Measurements from ENCODE around the gene SMIM24.

Gene SMIM24

DNA sequence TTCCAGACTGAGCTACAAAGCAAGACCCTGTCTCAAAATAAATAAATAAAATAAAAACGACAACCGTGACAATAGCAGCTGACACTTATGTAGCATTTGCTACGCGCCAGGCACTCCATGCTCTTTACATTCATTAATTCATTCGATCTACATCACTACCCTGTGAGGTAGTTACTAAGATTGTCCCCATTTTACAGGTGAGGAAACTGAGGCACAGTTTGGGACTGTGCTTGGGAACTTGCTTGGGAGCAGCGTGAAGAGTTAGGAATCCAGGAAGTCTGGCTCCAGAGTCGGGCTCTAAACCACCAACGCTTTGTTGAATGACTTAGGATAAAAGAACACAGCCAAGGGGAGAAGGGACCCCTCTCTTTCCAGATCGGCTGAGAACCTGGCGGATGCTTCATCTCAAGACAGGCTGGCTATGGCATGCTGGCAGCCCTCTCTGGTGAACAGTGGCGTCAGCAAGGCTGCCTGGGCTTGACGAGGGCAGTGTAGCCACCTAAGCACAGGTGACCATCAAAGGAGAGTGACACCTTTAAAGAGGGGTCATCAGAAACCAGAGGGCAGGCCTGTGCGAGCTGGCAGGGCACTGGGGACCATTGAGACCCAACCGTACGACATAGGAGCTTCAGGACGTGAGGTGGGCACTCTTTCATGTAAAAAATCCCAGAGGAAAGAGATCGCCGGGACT is 19.6 kb upstream of the SMIM24 start:
- no peak for DNase-seq (ENCODE audit: low read depth in 1 of 2, low spot score in 1 of 2)

DNA sequence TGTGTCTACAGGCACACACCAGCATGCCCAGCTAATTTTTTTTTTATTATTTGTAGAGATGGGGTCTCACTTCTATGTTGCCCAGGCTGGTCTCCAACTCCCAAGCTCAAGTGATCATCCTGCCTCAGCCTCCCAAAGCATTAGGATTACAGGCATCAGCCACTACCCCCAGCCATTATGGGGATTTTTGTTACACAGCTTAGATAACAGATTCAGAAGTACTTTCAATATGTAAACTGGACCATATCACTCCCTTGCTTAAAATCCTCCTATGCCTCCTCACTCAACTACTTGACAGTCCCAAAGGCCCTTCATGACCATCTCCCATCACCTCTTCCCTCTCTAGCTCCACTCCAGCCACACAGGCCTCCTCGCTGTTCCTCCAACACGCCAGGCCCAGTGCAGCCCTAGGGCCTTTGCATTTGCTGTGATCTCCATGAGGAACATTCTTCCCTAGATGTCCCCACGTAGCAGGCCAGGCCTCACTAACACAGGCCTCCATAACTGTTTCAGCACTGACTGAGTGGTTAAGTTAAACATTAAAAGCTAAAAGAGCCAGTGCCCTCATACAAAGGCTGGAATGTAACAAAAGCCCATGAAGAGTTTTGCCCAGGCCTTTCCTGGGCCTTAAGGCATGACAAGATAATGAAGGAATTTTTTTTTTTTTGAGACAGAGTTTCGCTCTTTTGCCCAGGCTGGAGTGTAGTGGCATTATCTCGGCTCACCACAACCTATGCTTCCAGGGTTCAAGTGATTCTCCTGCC is 17.6 kb upstream of the SMIM24 start:
- no peak for DNase-seq (ENCODE audit: low read depth in 1 of 2, low spot score in 1 of 2)

DNA sequence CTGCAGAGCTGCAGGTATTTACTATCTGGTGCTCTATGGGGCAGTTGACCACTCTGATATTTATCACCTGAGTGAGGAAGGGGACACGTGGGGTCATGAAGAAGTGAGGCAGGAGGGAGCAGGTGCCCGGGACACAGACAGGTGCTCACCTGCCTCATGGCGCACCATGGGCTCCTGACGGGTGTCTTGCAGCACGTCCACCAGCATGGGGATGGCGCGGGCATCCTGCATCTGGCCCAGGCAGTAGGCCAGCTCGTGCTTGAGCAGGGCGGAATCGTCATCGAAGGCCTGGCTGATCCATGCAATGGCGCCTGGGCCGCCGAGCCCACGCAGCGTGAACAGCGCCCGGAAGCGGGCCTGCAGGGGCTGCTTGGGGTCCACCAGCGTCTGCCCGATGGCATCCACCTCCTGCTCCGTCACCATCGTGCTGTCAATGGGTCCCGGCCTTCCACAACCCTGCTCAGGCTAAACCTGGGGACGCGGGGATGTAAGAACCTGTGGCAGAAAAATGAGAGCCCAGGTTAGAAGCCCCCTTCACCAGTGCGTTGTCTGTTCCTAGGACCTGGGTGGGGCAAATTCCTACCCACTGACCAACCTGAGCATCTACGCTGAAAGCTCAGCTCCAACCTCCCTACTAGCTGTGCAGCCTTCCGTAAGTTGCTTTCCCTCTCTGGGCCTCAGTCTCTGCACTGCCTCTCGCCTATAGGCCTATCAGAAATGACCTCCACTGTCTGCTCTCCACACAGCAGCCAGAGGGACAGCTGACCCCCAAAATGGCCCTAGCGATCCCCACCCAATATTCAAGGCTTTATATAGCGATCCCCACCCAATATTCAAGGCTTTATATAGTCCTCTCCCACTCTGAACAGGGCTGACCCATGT is 16.3 kb upstream of the SMIM24 start:
- DNase-seq (ENCODE audit: low read depth in 1 of 2, low spot score in 1 of 2) = no peak

DNA sequence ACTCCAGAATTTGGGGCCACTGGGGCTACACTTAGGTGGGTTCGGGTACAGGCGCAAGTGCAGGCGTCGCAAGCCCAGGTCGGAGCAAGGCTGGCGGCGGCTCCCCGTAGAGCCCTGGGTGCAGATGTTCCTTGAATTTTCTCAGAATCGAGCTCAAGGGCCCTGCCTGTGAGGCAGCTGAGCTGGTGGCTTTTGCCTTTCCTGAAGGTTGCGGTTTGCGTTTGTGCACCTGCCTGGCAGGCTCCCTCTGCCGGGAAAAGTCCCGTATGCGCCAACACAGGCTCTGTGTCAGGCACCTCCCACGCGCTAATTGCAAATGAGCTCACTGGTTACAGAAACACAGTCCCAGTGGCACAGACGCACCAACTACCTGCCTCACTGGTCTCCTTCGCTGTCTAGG is 14.2 kb upstream of the SMIM24 start:
- peak in 1 of 2 donors; percentile 57 for DNase-seq (ENCODE audit: low read depth in 1 of 2, low spot score in 1 of 2)

DNA sequence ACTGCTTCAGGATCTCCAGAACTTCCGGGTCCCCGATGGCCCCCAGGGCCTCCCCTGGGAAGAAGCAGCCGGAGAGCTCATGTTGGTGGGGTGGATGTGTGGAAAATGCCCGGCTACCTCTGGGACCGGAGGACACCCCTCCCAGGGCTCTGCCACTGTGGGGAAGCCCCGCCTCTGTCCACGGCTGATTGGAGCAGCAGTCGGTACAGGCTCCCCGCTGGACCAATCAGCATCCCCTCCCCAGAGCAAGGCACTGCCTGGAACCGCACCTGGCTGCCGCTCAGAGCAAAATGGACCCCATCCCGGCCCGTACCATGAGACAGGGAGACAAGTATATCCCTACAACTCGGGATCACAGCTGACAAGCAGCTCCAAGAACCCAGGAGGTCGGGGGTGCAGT is 13.7 kb upstream of the SMIM24 start:
- no peak for DNase-seq (ENCODE audit: low read depth in 1 of 2, low spot score in 1 of 2)

DNA sequence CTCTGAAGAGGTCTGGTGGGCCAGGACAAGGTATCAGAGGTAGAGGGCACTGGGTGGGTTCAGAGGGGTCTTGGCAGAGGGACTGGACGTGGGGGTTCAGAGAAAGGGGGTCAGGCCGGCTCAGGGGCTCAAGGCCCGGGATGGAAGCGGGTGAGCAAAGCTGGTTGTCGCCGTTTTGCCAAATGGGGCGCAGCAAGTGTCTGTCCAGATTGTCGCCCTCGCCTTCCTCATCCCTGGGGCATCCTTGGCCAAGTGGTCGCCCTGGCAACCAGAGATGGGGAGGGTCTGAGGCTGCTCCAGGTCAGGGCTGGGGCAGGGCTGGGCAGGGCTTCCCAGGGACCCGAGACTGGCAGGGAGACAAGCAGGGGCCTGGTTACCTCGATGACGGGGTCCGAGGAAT is 13.3 kb upstream of the SMIM24 start:
- DNase-seq (ENCODE audit: low read depth in 1 of 2, low spot score in 1 of 2) = no peak

DNA sequence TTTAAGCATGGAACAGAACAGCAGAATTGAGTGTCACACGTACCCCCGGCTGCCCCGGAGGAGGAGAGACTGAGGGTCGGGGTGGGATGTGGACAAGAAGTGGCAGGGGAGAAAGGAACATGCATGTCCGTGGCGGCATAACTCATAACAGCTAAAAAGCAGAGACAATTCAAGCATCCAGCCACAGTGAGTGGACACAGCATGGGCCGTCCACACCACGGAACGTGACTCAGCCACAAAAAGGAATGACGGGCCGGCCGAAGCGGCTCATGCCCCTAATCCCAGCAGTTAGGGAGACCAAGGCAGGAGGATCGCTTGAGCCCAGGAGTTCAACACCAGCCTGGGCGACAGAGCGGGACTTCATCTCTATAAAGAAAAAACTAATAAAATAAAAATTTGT is 12.6 kb upstream of the SMIM24 start:
- no peak for DNase-seq (ENCODE audit: low read depth in 1 of 2, low spot score in 1 of 2)

DNA sequence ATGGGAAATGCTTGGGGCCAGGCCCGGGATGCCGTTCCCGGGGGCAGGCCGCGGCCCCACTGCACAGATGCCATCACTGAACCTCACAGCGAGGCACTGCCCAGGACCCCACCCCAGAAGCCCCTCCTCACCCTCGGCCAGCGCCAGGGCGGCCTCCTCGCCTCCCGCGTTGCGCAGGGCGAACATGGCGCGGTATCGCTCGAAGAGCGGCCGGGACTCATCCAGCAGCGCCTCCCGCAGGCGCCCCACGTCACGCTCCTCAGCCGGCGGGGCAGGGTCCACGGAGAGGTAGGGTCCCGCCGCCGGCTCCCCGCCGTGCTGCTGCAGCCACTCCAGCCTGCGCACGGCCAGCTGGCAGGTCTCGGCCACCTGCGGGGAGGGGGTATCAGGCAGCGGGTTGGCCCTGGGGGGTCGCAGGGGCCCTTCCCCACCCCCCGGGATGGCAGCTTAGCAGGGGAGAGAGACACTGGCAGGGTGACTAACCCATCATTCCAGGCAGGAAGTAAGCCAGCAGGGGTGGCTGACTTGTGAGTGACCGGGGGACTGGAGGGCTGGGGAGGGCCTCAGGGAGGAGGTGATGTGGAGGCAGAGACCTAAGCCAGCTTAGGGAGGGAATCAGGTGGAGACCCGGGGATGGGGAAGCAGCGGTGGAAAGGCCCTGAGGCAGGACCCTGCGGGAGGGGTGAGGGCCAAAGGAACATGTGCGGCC is 12.0 kb upstream of the SMIM24 start:
- no peak for DNase-seq (ENCODE audit: low read depth in 1 of 2, low spot score in 1 of 2)

DNA sequence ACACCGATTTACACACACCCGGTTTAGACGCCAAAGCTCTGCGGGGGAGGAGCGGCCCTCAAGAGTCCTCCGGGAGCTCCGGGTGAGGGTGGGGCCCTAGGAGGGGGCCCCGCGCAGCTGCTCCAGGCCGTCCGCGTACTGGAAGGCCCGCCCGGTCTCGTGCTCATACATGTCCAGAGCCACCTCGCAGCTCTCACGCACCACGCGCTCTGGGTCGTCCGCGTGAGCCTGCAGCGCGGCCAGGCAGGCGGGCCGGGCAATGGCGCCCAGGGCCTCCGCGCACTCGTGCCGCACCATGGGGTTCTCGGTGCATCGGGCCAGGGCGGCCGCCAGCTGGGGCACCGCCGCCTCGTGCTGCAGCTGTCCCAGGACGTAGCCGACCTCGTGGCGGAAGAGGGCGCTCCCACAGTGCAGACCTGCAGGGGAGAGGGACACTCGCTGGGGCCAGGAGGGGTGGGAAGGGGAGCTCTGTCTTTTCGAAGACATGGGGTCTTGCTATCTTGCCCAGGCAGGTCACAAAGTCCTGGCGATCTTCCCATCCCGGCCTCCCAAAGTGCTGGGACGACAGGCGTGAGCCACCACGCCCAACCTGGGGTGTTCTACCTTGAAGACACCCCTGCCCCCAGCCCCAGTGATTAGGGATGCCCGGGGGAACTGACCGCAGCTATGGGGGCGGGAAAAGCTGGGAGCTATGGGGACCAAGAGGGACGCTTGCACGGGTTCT is 11.2 kb upstream of the SMIM24 start:
- DNase-seq (ENCODE audit: low read depth in 1 of 2, low spot score in 1 of 2) = no peak

DNA sequence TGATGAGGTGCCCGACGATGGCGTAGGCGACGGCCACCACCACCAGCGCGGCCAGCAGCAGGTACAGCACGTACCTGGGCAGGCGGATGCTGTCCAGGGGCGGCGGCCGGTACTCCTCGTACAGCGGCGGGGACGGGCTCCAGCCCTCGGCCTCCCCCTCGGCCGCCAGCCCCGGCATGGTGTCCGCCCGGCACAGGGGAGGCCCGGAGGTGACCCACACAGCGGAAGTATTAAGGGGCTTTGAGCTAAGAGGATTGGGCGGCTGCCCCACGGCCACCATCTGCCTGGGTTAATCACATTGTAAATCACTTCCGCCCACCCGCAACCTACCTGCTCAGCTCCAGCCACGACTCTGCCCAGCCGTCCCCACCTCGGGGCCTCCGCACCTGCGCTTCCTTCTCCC is 2.9 kb upstream of the SMIM24 start, which contains the start of gene SMIM44:
Gene SMIM44, minus strand, starts transcription at position 216 of the 403 bp plus-strand sequence. Its CDS starts 38 bp downstream, at position 178.
- DNase-seq (ENCODE audit: low read depth in 1 of 2, low spot score in 1 of 2) = no peak

DNA sequence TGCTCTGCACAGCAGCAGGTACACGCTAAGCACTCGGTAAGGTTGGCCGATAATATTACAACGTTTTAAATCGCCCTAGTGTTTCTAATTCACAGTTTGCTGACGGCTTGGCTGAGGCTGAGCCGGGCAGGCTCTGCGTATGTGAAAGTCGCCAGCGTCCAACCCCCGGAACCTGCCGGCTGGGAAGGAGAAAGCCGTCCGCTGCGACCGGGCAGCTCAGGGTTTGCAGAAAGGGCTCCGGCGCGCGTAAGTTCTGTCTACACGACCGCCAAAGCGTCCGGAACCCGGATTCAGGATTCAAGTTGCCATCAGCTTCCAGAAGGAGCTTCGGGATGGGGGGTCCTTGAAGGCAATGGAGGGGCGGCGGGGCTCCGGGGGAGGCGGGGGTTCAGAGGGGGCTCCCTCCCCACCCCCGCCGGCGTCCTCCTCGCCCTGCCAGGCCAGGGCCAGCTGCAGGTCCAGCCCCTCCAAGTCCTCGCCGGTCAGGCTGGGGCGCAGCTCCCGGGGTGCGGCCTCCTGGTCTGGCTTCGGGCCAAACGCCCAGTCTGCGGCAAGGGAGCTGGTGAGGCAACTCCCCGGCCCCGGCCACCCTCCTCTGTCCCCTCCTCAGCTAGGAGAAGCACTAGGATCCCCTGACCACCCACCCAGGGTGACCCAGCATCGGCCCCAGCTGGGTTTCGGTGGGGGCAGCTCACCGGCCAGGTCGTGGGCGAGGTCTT is 2.3 kb upstream of the SMIM24 start:
- DNase-seq (ENCODE audit: low read depth in 1 of 2, low spot score in 1 of 2) = no peak

DNA sequence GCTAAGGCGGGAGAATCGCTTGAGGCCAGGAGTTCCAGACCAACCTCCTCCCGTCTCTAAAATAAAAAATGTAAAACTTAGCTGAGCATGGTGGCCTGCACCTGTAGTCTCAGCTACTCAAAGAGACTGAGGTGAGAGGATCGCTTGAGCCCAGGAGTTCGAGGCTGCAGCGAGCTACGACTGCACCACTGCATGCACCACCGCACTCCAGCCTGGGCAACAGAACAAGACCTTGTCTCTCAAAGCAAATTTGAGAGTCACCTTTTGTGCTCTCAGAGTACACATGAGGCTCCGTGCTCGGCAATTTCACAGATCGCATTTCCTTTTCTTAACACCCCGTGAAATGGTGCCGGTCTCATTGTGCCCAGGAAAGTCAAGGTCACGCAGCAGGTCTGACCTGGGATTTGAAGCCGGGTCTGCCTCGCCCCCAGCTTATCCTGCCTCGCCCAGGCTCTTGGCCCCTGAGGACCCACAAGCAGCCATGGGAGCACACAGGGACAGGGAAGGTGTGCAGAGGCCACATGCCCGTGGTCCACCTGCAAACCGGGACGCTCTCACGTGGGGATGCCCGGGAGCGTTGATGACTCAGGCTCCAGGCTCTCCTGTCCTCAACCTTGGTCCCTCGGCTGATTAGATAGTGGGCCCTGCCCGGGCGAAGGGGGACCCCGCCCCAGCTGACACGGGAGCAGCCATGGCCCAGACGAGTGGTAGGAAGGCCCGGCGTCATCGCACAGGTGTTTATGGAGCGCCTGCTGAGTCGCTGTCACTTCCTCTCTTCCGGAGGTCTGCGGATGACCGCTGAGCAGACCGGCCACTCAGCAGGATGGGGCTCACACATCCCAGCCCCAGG is 1.1 kb upstream of the SMIM24 start:
- DNase-seq (ENCODE audit: low read depth in 1 of 2, low spot score in 1 of 2) = no peak

DNA sequence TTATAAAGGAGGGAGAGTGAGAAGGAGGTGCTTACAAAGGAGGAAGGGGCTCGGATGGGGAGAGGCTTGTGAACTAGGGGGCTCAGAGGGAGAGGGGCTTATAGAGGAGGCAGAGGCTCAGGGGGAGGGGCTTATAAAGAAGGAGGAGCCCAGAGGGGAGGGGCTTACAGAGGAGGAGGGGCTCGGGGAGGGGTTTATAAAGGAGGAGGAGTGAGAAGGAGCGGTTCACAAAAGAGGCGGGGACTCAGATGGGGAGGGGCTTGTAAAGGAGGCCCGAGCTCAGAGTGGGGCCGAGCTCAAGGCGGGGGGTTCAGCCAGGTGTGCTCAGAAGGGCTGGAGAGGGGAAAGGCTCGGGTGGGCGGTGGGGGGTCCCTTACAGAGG is 500 bp downstream of the SMIM24 start:
- DNase-seq (ENCODE audit: low read depth in 1 of 2, low spot score in 1 of 2) = no peak

DNA sequence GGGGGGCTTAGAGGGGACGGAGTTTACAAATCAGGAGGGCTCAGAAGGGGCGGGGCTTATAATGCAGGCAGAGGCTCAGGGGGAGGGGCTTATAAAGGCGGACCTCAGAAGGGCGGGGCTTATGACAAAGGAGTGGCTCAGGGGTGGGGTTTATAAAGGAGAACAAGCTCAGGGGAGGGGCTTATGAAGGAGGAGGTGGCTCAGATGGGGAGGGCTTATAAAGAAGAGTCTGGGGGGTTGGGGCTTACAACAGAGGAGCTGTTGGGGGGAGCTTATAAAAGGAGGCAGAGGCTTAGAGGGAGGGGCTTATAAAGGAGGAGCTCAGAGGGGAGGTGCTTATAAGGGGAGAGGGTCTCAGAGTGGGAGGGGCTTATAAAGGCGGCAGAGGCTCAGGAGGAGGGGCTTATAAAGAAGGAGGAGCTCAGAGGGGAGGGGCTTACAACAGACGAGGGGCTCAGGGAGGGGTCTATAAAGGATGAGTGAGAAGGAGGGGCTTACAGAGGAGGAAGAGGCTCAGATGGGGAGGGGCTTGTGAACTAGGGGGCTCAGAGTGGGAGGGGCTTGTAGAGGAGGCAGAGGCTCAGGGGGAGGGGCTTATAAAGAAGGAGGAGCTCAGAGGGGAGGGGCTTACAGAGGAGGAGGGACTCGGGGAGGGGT is 1.0 kb downstream of the SMIM24 start:
- DNase-seq (ENCODE audit: low read depth in 1 of 2, low spot score in 1 of 2) = peak in 1 of 2 donors; percentile 17

DNA sequence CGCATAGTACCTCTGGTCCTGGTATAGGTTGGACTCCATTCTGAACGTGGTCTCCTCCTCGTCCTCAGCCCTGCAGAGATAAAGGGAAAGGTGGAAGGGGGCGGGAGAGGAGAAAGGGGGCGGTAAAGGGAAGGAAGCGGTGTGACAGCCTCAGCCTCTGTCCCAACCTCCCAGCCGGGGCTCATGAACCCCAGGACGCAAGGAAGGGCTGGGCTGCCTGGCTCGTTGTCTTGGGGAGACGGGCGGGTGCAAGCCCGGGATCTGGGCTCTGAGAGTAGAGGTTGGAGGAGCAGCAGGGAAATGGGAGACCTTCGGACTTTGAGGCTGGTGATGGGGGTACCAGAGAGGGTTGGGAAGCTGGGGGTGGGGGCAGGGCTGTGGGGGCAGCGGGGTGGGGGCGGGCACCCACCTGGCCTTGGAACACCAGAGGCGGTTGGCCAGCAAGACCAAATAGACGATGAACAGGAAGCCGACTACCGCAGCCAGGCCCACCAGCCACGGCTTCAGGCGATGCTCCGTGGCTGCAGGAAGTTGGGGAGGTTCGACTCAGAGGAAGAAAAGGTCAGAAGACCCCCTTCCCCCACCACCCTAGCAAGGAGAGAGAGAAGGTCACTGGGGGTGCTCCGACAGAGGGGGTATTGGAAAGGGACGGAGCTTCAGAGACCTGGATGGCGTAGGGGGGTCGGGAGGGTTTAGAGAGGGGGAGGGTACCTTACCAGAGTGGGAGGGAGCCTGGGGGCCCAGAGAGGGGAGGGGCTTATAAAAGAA is 1.7 kb downstream of the SMIM24 start:
- DNase-seq (ENCODE audit: low read depth in 1 of 2, low spot score in 1 of 2) = no peak

DNA sequence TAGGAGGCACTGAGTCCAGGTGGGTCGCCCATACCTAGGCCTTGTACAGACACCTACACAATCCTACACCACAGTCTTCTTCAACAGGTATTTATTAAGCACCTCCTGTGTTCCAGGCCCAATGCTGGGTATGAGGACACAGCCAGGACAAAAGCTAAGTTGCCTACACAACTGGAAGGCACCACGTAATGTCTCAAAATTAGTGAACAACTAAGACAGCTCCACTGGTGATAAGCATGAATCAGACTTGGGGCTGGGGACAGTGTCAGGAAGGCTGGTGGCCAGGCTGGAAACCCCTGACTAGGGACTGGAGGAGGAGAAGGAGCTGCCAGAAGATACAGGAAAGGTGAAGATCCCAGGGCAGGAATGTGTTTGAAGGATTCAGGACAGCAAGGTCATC is 2.4 kb downstream of the SMIM24 start:
- no peak for DNase-seq (ENCODE audit: low read depth in 1 of 2, low spot score in 1 of 2)

DNA sequence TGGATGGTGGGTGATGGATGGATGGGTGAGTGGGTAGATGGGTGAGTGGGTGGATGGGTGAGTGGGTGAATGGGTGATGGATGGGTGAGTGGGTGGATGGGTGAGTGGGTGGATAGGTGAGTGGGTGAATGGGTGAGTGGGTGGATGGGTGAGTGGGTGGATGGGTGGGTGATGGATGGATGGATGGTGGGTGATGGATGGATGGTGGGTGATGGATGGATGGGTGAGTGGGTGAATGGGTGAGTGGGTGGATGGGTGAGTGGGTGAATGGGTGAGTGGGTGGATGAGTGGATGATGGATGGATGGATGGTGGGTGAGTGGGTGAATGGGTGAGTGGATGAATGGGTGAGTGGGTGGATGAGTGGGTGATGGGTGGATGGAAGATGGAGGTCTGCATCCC is 2.8 kb downstream of the SMIM24 start:
- no peak for DNase-seq (ENCODE audit: low read depth in 1 of 2, low spot score in 1 of 2)

DNA sequence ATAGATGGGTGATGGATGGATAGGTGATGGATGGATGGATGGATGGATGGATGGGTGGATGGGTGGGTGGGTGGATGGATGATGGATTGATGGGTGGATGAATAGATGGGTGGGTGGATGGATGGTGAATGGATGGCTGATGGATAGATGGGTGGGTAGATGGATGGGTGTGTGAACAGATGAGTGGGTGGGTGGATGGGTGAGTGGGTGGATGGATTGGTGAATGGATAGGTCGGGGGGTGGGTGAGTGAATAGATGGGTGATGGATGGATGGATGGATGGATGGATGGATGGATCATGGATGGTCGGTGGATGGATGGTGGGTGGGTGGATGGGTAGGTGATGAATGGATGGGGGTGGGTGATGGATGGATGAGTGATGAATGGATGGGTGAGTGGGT is 3.5 kb downstream of the SMIM24 start:
- DNase-seq (ENCODE audit: low read depth in 1 of 2, low spot score in 1 of 2) = no peak
